WI38 (cell line): ENCODE measurements around the gene CAMSAP1.

Experiments
- H3K4me3 ChIP-seq: 2 replicates; pipeline ENCODE4 v1.5.1; 2011; ENCODE audit warnings: low read depth, mild to moderate bottlenecking, control low read depth, low read length
- CTCF ChIP-seq: IDR thresholded peaks from 2 replicates; pipeline ENCODE4 v1.5.1; 2012; ENCODE audit warnings: low read depth, mild to moderate bottlenecking, control low read depth, low read length

The CAMSAP1 gene

GRCh38 chr9:135762921-135763320 lies 144.4 kb downstream of the CAMSAP1 start:
- TF ChIP-seq CTCF = no peak
- H3K4me3 ChIP-seq = no peak overlapping the region

DNA sequence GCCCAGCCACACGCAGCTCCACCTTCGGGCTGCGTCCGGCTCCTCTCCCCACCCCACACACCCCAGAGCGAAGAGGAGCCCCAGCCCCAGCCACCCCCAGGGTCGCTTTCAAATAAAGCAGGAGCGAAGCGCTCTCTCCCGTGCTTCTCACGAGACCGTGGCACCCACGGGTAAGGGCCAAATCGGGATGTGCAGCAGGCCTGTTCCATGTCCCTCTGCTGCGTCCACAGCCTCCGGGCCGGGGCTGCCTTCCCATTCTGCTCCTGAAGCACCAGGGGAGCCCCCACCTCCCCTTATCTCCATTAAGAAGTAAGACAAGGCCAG lies 145.5 kb downstream of the CAMSAP1 start:
- TF ChIP-seq CTCF = no peak
- no peak overlapping the region for H3K4me3 ChIP-seq

DNA sequence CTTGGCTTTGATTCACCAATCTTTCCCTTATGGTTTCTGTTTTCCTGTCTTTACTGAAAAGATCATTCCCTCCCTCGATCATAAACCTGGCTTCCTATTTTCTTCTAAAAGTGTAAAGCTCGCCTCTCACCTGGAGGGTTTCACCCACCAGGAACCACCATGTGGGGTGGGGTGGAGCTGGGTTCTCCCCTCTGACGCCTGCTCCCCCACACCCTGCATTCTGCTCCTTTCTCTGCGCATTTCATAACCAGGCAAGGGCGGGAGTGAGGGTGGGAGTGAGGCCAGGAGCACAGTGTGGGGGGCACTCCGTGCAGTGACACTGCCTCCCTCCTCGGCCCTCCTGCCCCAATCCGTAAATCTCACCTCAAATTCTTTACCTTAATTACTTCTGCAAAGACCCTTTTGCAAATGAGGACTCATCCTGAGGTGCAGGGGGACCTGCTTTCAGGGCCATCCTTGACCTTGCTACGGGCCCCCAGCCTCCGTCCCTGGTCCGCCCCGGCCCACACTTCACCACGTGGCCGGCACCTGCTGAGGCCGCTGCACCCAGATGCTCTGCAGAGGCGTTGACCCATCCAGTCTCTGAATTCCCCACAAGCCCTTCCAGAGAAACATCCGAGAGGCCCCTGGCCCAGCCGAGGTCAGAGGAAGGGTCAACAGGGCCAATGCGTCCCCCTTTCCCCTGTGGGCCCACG lies 146.0 kb downstream of the CAMSAP1 start:
- H3K4me3 ChIP-seq = no peak overlapping the region
- TF ChIP-seq CTCF = no peak

GRCh38 chr9:135760465-135760864 lies 146.9 kb downstream of the CAMSAP1 start:
- no peak overlapping the region for H3K4me3 ChIP-seq
- TF ChIP-seq CTCF = no peak

GRCh38 chr9:135759676-135760300 lies 147.6 kb downstream of the CAMSAP1 start:
- no peak overlapping the region for H3K4me3 ChIP-seq

GRCh38 chr9:135758870-135759269 lies 148.5 kb downstream of the CAMSAP1 start:
- TF ChIP-seq CTCF = no peak
- H3K4me3 ChIP-seq = no peak overlapping the region

More at GRCh38 chr9:135759676-135760300, 147.6 kb downstream of the CAMSAP1 start:
- no peak for TF ChIP-seq CTCF
